IMR-90 (cell line): Measurements from ENCODE around the gene ROS1. TPM values are rescaled to one million over a fixed set of nuclear protein-coding genes. Genes with fewer than 3 reads are reported as not detected.

ENCODE experiments used
- ATAC-seq: fragments of 200-7000 bp; cut with Tn5 transposase; 2 replicates; pipeline ENCODE4 v1.9.1; 2020; ENCODE audit warnings: low read depth, mild to moderate bottlenecking, moderate library complexity
- BruUV-seq: library from RNA; stranded (reverse); fragments of 400-500 nt; replicated peaks from 2 replicates; lab custom pipeline; 2021; lab: Mats Ljungman, UMichigan
- CTCF ChIA-PET: fragments of 300-600 bp; formaldehyde crosslinking; extraction: SDS; loops from one replicate; lab custom pipeline; 2021; ENCODE audit warnings: antibody characterized with exemption; lab: Yijun Ruan, JAX
- POLR2A ChIA-PET: fragments of 300-600 bp; sonication (Branson Sonifier 250); formaldehyde crosslinking; loops from one replicate; lab custom pipeline; 2022; ENCODE audit warnings: antibody characterized with exemption; ENCODE audit not compliant: unreplicated experiment; lab: Charles Lee
- DNase-seq: peaks from one replicate; pipeline ENCODE4 v3.0.0; 2013
- H2AFZ ChIP-seq: replicated peaks from 2 replicates; pipeline ENCODE3; 2013; ENCODE audit warnings: low read length, mild to moderate bottlenecking; ENCODE audit not compliant: poor library complexity
- H2AK5ac ChIP-seq: 2 replicates; pipeline ENCODE4 v1.6.1; 2013; ENCODE audit warnings: low read depth, low read length, inconsistent platforms
- H2AK9ac ChIP-seq: replicated peaks from 2 replicates; pipeline ENCODE3; 2013; ENCODE audit warnings: mild to moderate bottlenecking, low read depth, low read length, moderate library complexity; ENCODE audit not compliant: poor library complexity
- H2BK120ac ChIP-seq: 2 replicates; pipeline ENCODE4 v1.6.1; 2013; ENCODE audit warnings: low read depth, low read length, inconsistent platforms
- H2BK15ac ChIP-seq: 3 replicates; pipeline ENCODE4 v1.6.1; 2013; ENCODE audit warnings: low read depth, low read length, inconsistent platforms
- H2BK20ac ChIP-seq: 2 replicates; pipeline ENCODE4 v1.6.1; 2013; ENCODE audit warnings: low read depth, mild to moderate bottlenecking, inconsistent platforms, low read length, moderate library complexity
- H2BK5ac ChIP-seq: 2 replicates; pipeline ENCODE4 v1.6.1; 2013; ENCODE audit warnings: mild to moderate bottlenecking, low read depth, low read length, inconsistent platforms; ENCODE audit not compliant: poor library complexity, severe bottlenecking
- H3K14ac ChIP-seq: replicated peaks from 2 replicates; pipeline ENCODE4 v1.6.1; 2013; ENCODE audit warnings: low read depth, low read length, inconsistent platforms
- H3K18ac ChIP-seq: 2 replicates; pipeline ENCODE4 v1.6.1; 2013; ENCODE audit warnings: low read depth, low read length, control low read depth
- H3K23ac ChIP-seq: 2 replicates; pipeline ENCODE4 v1.6.1; 2013; ENCODE audit warnings: low read depth, low read length, inconsistent platforms
- H3K27ac ChIP-seq: 2 replicates; pipeline ENCODE4 v1.5.1; 2013; ENCODE audit warnings: mild to moderate bottlenecking, control low read depth, low read length; ENCODE audit not compliant: insufficient read depth
- H3K27me3 ChIP-seq: 2 replicates; pipeline ENCODE4 v1.6.1; 2013; ENCODE audit warnings: low read length; ENCODE audit not compliant: control insufficient read depth, insufficient read depth
- H3K36me3 ChIP-seq: 2 replicates; pipeline ENCODE4 v1.6.1; 2013; ENCODE audit warnings: low read length, mixed read lengths; ENCODE audit not compliant: control insufficient read depth, insufficient read depth
- H3K4ac ChIP-seq: 2 replicates; pipeline ENCODE4 v1.6.1; 2013; ENCODE audit warnings: low read depth, low read length, inconsistent platforms
- H3K4me1 ChIP-seq: 2 replicates; pipeline ENCODE4 v1.6.1; 2013; ENCODE audit warnings: low read length, mixed read lengths; ENCODE audit not compliant: control insufficient read depth, insufficient read depth
- H3K4me2 ChIP-seq: 2 replicates; pipeline ENCODE4 v1.6.1; 2013; ENCODE audit warnings: low read depth, mild to moderate bottlenecking, control low read depth, low read length, moderate library complexity
- H3K4me3 ChIP-seq: 2 replicates; pipeline ENCODE4 v1.5.1; 2013; ENCODE audit warnings: low read depth, mild to moderate bottlenecking, control low read depth, low read length, moderate library complexity; ENCODE audit not compliant: insufficient read depth
- H3K56ac ChIP-seq: 2 replicates; pipeline ENCODE4 v1.6.1; 2013; ENCODE audit warnings: low read length, inconsistent platforms; ENCODE audit not compliant: insufficient read depth; ENCODE audit errors: extremely low read depth
- H3K79me1 ChIP-seq, 2 experiments: 2 replicates each; pipeline ENCODE4 v1.6.1; 2013; ENCODE audit warnings: low read length in 2 of 2, inconsistent platforms in 1 of 2, low read depth in 1 of 2
- H3K9ac ChIP-seq: 2 replicates; pipeline ENCODE4 v1.6.1; 2013; ENCODE audit warnings: low read depth, low read length, control low read depth
- H3K9me1 ChIP-seq: 2 replicates; pipeline ENCODE4 v1.6.1; 2013; ENCODE audit warnings: low read length, inconsistent platforms; ENCODE audit not compliant: insufficient read depth
- H3K9me3 ChIP-seq: 2 replicates; pipeline ENCODE4 v1.6.1; 2013; ENCODE audit warnings: low read length; ENCODE audit not compliant: control insufficient read depth, insufficient read depth
- H4K20me1 ChIP-seq: 2 replicates; pipeline ENCODE4 v1.6.1; 2013; ENCODE audit warnings: low read length, inconsistent platforms; ENCODE audit not compliant: insufficient read depth
- H4K5ac ChIP-seq: 2 replicates; pipeline ENCODE4 v1.6.1; 2013; ENCODE audit warnings: mild to moderate bottlenecking, low read depth, low read length, control low read depth
- H4K8ac ChIP-seq, 2 experiments: 2 replicates each; pipeline ENCODE4 v1.6.1; 2013; ENCODE audit warnings: low read depth in 2 of 2, low read length in 2 of 2, control low read depth in 1 of 2, inconsistent platforms in 1 of 2
- H4K91ac ChIP-seq: 2 replicates; pipeline ENCODE4 v1.6.1; 2013; ENCODE audit warnings: low read depth, low read length, inconsistent platforms; ENCODE audit not compliant: insufficient read depth
- CEBPB ChIP-seq: IDR thresholded peaks from 2 replicates; pipeline ENCODE4 v1.6.1; 2012; ENCODE audit warnings: low read depth, low read length, improper control_type of control experiment
- CTCF ChIP-seq: conservative IDR thresholded peaks from 2 replicates; pipeline ENCODE4 v1.5.1; 2012; ENCODE audit warnings: mild to moderate bottlenecking, low read depth, low read length, improper control_type of control experiment
- ELK1 ChIP-seq: fragments of 150-350 bp; IDR thresholded peaks from 2 replicates; pipeline ENCODE4 v1.6.1; 2016; ENCODE audit warnings: low read depth, mild to moderate bottlenecking, low read length, moderate library complexity, borderline replicate concordance
- RAD21 ChIP-seq: IDR thresholded peaks from 2 replicates; pipeline ENCODE4 v1.6.1; 2012; ENCODE audit warnings: low read length, improper control_type of control experiment
- SMC3 ChIP-seq: fragments of 150-350 bp; IDR thresholded peaks from 2 replicates; pipeline ENCODE4 v1.6.1; 2016; ENCODE audit warnings: low read depth, mild to moderate bottlenecking, antibody characterized with exemption, low read length, moderate library complexity
- WGBS, 2 experiments: methylation state at CpG; one replicate each; pipeline versions ENCODE4 v1.1.5 to v1.1.7; 2013; ENCODE audit warnings: missing lambda C conversion rate in 2 of 2; ENCODE audit not compliant: insufficient read length in 1 of 2; ENCODE audit errors: extremely low coverage in 2 of 2; 5-methylcytosine and 5-hydroxymethylcytosine counted together
- dilution Hi-C: fragments of 300-500 bp; cut with HindIII; formaldehyde crosslinking; loops from one replicate; pipeline ENCODE4 v1.14.3; 2018; ENCODE audit warnings: low sequenced_read_pairs; ENCODE audit not compliant: unreplicated experiment
- in situ Hi-C: fragments of 300-500 bp; cut with MboI; formaldehyde crosslinking; loops from 3 replicates; pipeline ENCODE4 v1.14.3; 2019; ENCODE audit warnings: low sequenced_read_pairs, inconsistent platforms, mixed read lengths
- intact Hi-C: fragments of 100-400 bp; cut with micrococcal nuclease; formaldehyde crosslinking; loops from 2 replicates; pipeline ENCODE4 v1.10.0; 2022
- polyA plus RNA-seq, 3 experiments: library from polyadenylated mRNA; depleted of rRNA; stranded (reverse); fragments of >200 nt; gene quantifications; 2 replicates each; pipeline ENCODE4 v1.2.3, GENCODE V29; 2012; ENCODE audit warnings: low replicate concordance in 1 of 3
- total RNA-seq: library from RNA; depleted of rRNA; stranded (reverse); fragments of >200 nt; gene quantifications from 2 replicates; pipeline ENCODE4 v1.2.3, GENCODE V29; 2012

ROS1 gene
- total and polyA plus RNA-seq, 2 of the 4 experiments (the other 2 are of a cell fraction): under 0.01 to 0.03 TPM

GRCh38 chr6:117399924-117400323 lies 25.8 kb downstream of the ROS1 start:
- no peak for ATAC-seq
- Histone ChIP-seq H3K14ac (no peak overlapping the region), H3K56ac (no peak overlapping the region), H4K91ac (no peak overlapping the region), H2BK5ac (no peak overlapping the region), H2AK5ac (no peak overlapping the region), H3K18ac (no peak overlapping the region), H3K4me1 (no peaks in the 10 kb centered on the region), H3K79me1 (no peaks in the 10 kb centered on the region), H3K27me3 (no peaks in the 10 kb centered on the region; the same call in 1 of the 2 replicates), H3K23ac (no peak overlapping the region), H2AFZ (no peak overlapping the region), H3K36me3 (no peaks in the 10 kb centered on the region), H4K5ac (no peak overlapping the region), H2BK120ac (no peak overlapping the region), H2BK15ac (no peak overlapping the region), H3K9me1 (no peaks in the 10 kb centered on the region), H4K8ac (no peak overlapping the region), H3K27ac (no peak overlapping the region), H3K9ac (no peak overlapping the region), H4K20me1 (no peaks in the 10 kb centered on the region), H2BK20ac (no peak overlapping the region), H3K4ac (no peak overlapping the region), H3K9me3 (no peaks in the 10 kb centered on the region), H3K4me3 (no peak overlapping the region), H2AK9ac (no peak overlapping the region), H3K4me2 (no peak overlapping the region)
- peak; percentile 4 for DNase-seq
- dilution Hi-C loops: no loop called here
- WGBS, 2 experiments: no CpG with 5 or more reads among the region's 1 CpG
- TF ChIP-seq CEBPB (no peak), RAD21 (peak; percentile 40), CTCF (peak; percentile 43), SMC3 (peak; percentile 41), ELK1 (no peak)
- no TSS peak for BruUV-seq
- CTCF ChIA-PET: interaction anchor here (0.6 to 2.3 kb wide), 7 partner anchors 10 to 269 kb away, joined by 3 to 12 read pairs (median 3); no protein-coding TSS in a partner anchor
- POLR2A ChIA-PET: no interaction called here
- intact Hi-C loops: loop anchor here (1.0 kb wide), 1 partner anchor 205 kb away; no protein-coding TSS in a partner anchor
- in situ Hi-C loops: no loop called here
